ENCODE data around the gene ZBTB38. TPM values are rescaled to one million over a fixed set of nuclear protein-coding genes. Genes with fewer than 3 reads are reported as not detected.

Gene ZBTB38
- total RNA-seq, 2 experiments from 2014 or later: 21.3 to 22.0 TPM

DNA sequence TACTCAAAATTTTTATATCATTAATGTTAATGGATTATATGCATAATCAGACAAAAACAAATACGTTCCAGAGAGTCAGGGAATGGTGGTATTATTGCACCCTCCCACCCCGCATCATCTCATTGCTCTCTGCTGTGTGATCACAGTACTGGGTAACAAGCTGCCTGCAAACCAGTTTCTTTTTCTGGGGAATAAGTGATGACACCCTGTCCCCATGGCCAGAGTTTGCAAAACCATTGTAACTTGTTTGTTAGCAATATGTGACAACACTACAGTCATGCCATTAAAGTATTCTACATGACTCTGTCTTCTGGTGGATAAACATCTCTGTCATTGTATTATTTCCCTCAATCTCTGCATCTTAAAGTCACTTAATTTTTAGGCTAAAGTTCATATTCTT is 39.5 kb downstream of the ZBTB38 start:
- DNase-seq (no peak), ATAC-seq (peak; percentile 16)
- no peak overlapping the region for H3K4me3 Mint-ChIP-seq
- ChIA-PET CTCF (interaction anchor here (1.2 kb wide), 1 partner anchor 47 kb away, joined by 3 read pairs; no protein-coding TSS in a partner anchor), POLR2A (interaction anchor here (0.6 kb wide), 1 partner anchor 335 kb away, joined by 3 read pairs; no protein-coding TSS in a partner anchor)
- intact Hi-C loops (cut with DNase I, micrococcal nuclease): loop anchor here in 1 of 2 experiments (10.0 kb wide), 1 partner anchor 463 kb away; the partner anchor contains the start of gene SLC25A36
- H3K27me3 Mint-ChIP-seq: no peaks in the 10 kb centered on the region
- H3K4me1 Mint-ChIP-seq: peaks cover 82% of the 10 kb centered on the region
- H3K36me3 Mint-ChIP-seq (ENCODE audit: low read depth): peaks cover 41% of the 10 kb centered on the region
- H3K27ac Mint-ChIP-seq: peak overlapping the region; percentile 43
- no peaks in the 10 kb centered on the region for H3K9me3 Mint-ChIP-seq (ENCODE audit: low read depth)

DNA sequence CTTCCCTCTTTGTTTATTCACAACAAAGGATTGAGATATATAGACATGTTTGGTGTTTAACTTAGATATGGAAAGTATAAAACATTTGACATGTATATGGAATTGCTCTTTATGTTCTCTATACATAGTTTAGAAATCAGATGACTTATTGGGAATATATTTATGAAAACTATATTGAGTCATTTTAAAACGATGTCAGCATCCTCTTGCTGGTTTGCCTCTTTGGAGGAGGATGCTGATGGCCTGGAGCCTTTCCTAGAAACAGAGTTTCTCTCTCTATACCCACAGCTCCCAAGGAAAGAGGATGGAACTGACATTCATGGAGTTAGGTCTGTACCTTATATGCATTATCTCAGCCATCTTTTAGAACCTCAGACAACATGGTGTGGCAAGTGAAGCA is 40.3 kb downstream of the ZBTB38 start:
- H3K4me3 Mint-ChIP-seq: no peak overlapping the region
- H3K36me3 Mint-ChIP-seq (ENCODE audit: low read depth): peaks cover 43% of the 10 kb centered on the region
- ChIA-PET CTCF (interaction anchor here (0.9 to 1.2 kb wide), 2 partner anchors 48 to 59 kb away, joined by 3 read pairs; no protein-coding TSS in a partner anchor), POLR2A (interaction anchor here (0.7 kb wide), 1 partner anchor 29 kb away, joined by 5 read pairs; no protein-coding TSS in a partner anchor)
- DNase-seq (no peak), ATAC-seq (no peak)
- peaks cover 85% of the 10 kb centered on the region for H3K4me1 Mint-ChIP-seq
- intact Hi-C loops (cut with DNase I, micrococcal nuclease): loop anchor here in 1 of 2 experiments (10.0 kb wide), 1 partner anchor 464 kb away; the partner anchor contains the start of gene SLC25A36
- no peaks in the 10 kb centered on the region for H3K27me3 Mint-ChIP-seq
- H3K9me3 Mint-ChIP-seq (ENCODE audit: low read depth): no peaks in the 10 kb centered on the region
- H3K27ac Mint-ChIP-seq: peak overlapping the region; percentile 58

DNA sequence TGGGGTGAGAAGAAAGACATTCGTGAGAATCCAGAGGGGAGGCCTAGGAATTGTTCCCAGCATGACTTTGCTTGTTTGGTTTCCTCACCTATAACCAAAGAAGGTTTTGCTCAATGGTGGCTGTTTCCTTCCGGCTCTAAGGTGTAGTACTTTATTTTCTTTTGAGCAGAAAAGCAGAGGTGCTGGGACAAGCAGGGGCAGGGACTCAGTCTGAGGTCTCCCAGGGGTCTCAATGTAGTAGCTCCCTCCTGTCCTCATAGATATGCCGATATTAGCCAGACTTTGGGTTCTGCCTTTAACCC is 41.6 kb downstream of the ZBTB38 start:
- Mint-ChIP-seq H3K36me3 (ENCODE audit: low read depth) (peaks cover 40% of the 10 kb centered on the region), H3K27ac (peak overlapping the region; percentile 73), H3K27me3 (no peaks in the 10 kb centered on the region), H3K9me3 (ENCODE audit: low read depth) (no peaks in the 10 kb centered on the region), H3K4me3 (no peak overlapping the region), H3K4me1 (peaks cover 85% of the 10 kb centered on the region)
- CTCF ChIA-PET: no interaction called here
- ATAC-seq (no peak), DNase-seq (no peak)
- POLR2A ChIA-PET: no interaction called here
- intact Hi-C loops (cut with DNase I, micrococcal nuclease): loop anchor here (1.0 to 10.0 kb wide), 4 partner anchors 40 to 467 kb away; partner anchors contain the start of genes ATP1B3 (in 1 of the 2), RASA2 (in 1 of the 2) and SLC25A36 (in 1 of the 2)

DNA sequence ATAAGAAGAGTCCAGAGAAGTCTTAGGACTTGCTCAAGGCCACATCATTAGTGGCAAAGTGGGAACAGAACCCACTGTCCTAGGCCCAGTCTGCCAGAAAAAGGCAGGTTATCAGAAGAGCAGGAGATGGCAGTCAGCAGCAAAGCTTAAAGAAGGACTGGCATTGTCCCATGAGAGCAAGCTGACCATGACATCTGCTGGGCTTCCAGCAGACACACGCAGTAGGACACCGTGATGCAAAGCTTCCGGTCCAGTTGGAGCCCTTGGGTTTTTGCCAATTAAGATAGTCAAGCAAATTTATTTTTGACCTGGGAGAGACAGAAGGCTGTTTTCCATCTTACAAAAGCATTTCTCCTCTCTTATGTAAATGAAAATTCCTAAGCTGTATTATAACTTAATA is 42.1 kb downstream of the ZBTB38 start:
- ATAC-seq (no peak), DNase-seq (no peak)
- H3K27me3 Mint-ChIP-seq: no peaks in the 10 kb centered on the region
- intact Hi-C loops (cut with DNase I, micrococcal nuclease): loop anchor here (1.0 to 5.0 kb wide), 3 partner anchors 40 to 467 kb away; partner anchors contain the start of genes ATP1B3 (in 1 of the 2) and RASA2 (in 1 of the 2)
- ChIA-PET POLR2A (no interaction called here), CTCF (interaction anchor here (1.0 kb wide), 1 partner anchor 50 kb away, joined by 3 read pairs; no protein-coding TSS in a partner anchor)
- H3K9me3 Mint-ChIP-seq (ENCODE audit: low read depth): no peaks in the 10 kb centered on the region
- peaks cover 39% of the 10 kb centered on the region for H3K36me3 Mint-ChIP-seq (ENCODE audit: low read depth)
- no peak overlapping the region for H3K4me3 Mint-ChIP-seq
- H3K27ac Mint-ChIP-seq: peak overlapping the region; percentile 73
- peaks cover 89% of the 10 kb centered on the region for H3K4me1 Mint-ChIP-seq

DNA sequence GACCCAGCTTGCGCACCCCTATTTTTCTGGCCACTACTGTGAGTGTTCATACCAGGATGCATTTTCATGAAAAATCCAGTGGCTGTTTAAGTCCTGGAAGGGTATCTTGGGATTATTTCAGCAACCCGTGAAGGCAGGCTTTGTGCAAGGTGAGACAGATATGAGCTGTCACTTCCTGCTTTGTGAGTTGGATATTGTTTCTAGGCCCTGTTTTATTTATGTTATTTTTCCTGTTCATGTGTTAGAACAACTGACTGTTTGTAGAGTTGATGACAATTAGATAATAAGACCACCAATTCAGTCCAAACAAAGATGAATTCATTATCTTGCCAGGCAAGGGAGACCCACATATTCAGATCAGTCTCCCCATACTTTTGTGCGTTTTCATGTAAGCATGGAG is 42.5 kb downstream of the ZBTB38 start:
- H3K27ac Mint-ChIP-seq: peak overlapping the region; percentile 99
- H3K4me3 Mint-ChIP-seq: peak overlapping the region; percentile 74
- ChIA-PET POLR2A (no interaction called here), CTCF (interaction anchor here (1.0 kb wide), 1 partner anchor 50 kb away, joined by 3 read pairs; no protein-coding TSS in a partner anchor)
- H3K4me1 Mint-ChIP-seq: peaks cover 90% of the 10 kb centered on the region
- no peak for DNase-seq
- H3K36me3 Mint-ChIP-seq (ENCODE audit: low read depth): peaks cover 39% of the 10 kb centered on the region
- H3K27me3 Mint-ChIP-seq: no peaks in the 10 kb centered on the region
- H3K9me3 Mint-ChIP-seq (ENCODE audit: low read depth): no peaks in the 10 kb centered on the region
- intact Hi-C loops (cut with DNase I, micrococcal nuclease): loop anchor here (1.0 to 5.0 kb wide), 4 partner anchors 9 to 466 kb away; partner anchors contain the start of genes ATP1B3 (in 1 of the 2) and RASA2 (in 1 of the 2)
- no peak for ATAC-seq

DNA sequence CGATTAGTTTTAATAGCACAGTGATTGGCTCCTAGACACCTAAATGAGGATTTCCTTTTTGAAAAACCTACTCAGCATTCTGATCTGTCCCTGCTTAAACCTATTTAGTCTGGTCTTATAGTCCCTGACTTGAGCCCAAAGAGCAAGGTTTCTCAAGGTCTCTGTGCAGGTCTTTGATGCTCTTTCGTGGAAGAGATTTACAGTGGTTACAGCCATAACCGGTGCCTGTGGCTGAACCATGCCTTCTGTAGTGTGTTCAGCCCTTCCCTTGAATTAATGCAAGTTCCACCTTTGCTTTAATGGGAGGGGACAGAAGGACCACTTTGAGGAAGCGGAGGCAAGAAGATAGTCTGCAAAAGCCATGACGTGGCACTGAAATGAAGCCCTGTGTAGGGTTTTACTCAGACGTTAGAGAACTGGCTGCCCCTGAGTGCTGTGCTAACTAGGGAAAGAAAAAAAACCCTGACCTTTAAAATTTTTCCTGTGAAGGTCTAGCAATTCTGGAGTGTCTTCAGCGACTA is 43.0 kb downstream of the ZBTB38 start:
- intact Hi-C loops (cut with DNase I, micrococcal nuclease): loop anchor here (1.0 to 5.0 kb wide), 3 partner anchors 9 to 466 kb away; partner anchors contain the start of genes ATP1B3 (in 1 of the 2) and RASA2 (in 1 of the 2)
- Mint-ChIP-seq H3K27me3 (no peaks in the 10 kb centered on the region), H3K36me3 (ENCODE audit: low read depth) (peaks cover 35% of the 10 kb centered on the region), H3K4me3 (peak overlapping the region; percentile 74), H3K4me1 (peaks cover 90% of the 10 kb centered on the region), H3K9me3 (ENCODE audit: low read depth) (no peaks in the 10 kb centered on the region), H3K27ac (peak overlapping the region; percentile 99)
- ChIA-PET POLR2A (interaction anchor here (0.9 to 1.2 kb wide), 2 partner anchors 32 to 38 kb away, joined by 5 to 7 read pairs; no protein-coding TSS in a partner anchor), CTCF (interaction anchor here (1.0 to 2.5 kb wide), 4 partner anchors 23 to 100 kb away, joined by 3 to 9 read pairs (median 4); no protein-coding TSS in a partner anchor)
- peak; percentile 31 for ATAC-seq
- peak; percentile 59 for DNase-seq

DNA sequence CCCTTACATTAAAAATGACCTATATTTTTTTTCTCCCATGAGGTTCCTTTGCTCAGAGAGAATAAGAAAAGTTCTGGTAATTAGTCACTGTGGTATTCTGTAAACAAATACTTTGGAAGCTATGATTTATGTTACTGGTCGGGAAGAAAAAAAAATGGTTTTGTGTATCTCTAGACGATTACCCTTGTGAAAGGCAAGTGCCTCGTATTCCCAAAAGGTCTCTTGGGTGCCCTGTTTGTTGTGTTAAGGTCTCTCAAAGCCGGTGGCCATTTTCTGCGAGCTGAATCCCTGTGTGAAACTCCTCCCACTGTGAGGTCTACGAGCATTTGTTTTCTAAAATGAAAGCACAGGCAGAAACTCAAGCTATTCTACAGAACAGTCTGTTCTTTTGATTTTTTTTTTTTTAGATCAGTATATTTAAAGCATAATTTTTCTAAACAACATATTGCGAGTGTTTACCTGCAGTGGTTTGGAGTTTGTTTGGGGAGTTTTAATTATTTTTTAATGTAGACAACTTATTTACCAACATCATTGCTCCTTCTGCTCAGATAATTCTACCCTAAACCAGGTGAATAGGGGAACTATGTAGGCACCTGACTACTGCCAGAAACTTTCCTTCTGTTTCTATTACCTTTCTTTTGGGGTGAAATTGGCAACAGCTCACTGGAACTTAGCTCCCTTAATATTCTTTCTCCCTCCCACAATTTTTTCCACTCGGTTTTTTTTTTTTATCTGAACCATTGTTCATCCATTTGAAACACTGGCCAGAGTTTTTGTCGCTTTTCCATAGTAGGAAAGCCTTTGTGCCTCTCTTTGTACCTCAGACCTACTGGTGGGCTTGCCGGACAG is 44.0 kb downstream of the ZBTB38 start:
- Mint-ChIP-seq H3K9me3 (ENCODE audit: low read depth) (no peaks in the 10 kb centered on the region), H3K27me3 (no peaks in the 10 kb centered on the region), H3K4me1 (peaks cover 89% of the 10 kb centered on the region), H3K27ac (peak overlapping the region; percentile 99), H3K4me3 (peak overlapping the region; percentile 74), H3K36me3 (ENCODE audit: low read depth) (peaks cover 39% of the 10 kb centered on the region)
- ChIA-PET POLR2A (interaction anchor here (0.7 to 1.2 kb wide), 5 partner anchors 33 to 332 kb away, joined by 3 to 7 read pairs (median 5); no protein-coding TSS in a partner anchor), CTCF (interaction anchor here (0.6 to 3.3 kb wide), 11 partner anchors 9 to 101 kb away, joined by 3 to 20 read pairs (median 4); no protein-coding TSS in a partner anchor)
- DNase-seq: peak; percentile 71
- peak; percentile 24 for ATAC-seq
- intact Hi-C loops (cut with DNase I, micrococcal nuclease): loop anchor here (2.0 to 5.0 kb wide), 3 partner anchors 74 to 465 kb away; partner anchors contain the start of genes RASA2 (in 2 of the 2) and ATP1B3 (in 1 of the 2)

DNA sequence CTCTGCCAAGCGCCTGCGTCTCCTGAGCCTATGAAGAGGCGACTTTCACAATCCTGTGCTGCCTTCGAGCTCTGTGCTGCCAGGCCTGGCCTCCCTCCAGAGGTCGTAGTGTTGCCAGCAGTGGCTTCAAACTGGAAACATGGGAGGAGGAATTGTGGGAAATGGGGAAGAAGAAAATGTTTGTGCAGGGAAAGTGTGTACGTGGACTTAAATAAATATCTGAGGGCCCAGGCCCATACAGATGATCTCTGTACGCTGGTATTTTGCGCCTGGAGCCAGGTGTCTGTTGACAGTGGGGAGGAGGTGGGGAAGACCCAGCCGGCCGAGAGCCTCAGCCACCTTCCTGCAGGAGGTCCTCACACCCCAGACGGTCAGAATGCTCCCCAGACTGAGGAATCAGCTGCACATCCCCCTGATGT is 44.6 kb downstream of the ZBTB38 start:
- peaks cover 87% of the 10 kb centered on the region for H3K4me1 Mint-ChIP-seq
- no peaks in the 10 kb centered on the region for H3K9me3 Mint-ChIP-seq (ENCODE audit: low read depth)
- peaks cover 39% of the 10 kb centered on the region for H3K36me3 Mint-ChIP-seq (ENCODE audit: low read depth)
- POLR2A ChIA-PET: interaction anchor here (1.0 to 1.5 kb wide), 3 partner anchors 33 to 41 kb away, joined by 3 to 5 read pairs (median 3); no protein-coding TSS in a partner anchor
- no peak for ATAC-seq
- CTCF ChIA-PET: interaction anchor here (0.8 to 3.3 kb wide), 13 partner anchors 8 to 105 kb away, joined by 3 to 20 read pairs (median 4); no protein-coding TSS in a partner anchor
- DNase-seq: no peak
- H3K4me3 Mint-ChIP-seq: peak overlapping the region; percentile 74
- intact Hi-C loops (cut with DNase I, micrococcal nuclease): loop anchor here (2.0 to 5.0 kb wide), 3 partner anchors 74 to 464 kb away; partner anchors contain the start of genes RASA2 (in 2 of the 2) and ATP1B3 (in 1 of the 2)
- H3K27me3 Mint-ChIP-seq: no peaks in the 10 kb centered on the region
- peak overlapping the region; percentile 99 for H3K27ac Mint-ChIP-seq

DNA sequence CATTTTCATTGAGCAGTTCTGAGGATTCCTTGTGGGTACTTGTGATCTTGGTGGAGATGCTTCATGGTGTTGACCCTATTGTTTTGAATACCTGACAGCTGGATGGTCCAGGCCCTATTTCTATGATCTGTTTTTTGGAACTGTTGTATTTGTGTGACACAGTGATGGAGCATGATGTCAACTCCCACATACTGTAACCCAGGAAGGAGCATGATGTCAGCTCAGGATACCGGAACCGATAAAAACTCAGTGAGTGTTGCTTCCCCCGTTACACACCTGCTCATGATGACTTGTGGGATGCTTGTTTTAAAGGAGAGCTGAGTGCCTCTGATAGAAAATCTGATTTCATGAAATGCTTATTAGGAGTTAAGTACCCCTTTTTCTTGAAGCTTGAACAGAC is 45.1 kb downstream of the ZBTB38 start:
- ChIA-PET CTCF (interaction anchor here (0.8 to 3.3 kb wide), 12 partner anchors 8 to 105 kb away, joined by 3 to 20 read pairs (median 4); no protein-coding TSS in a partner anchor), POLR2A (interaction anchor here (1.0 to 1.5 kb wide), 2 partner anchors 40 to 42 kb away, joined by 3 read pairs; no protein-coding TSS in a partner anchor)
- peak overlapping the region; percentile 99 for H3K27ac Mint-ChIP-seq
- peaks cover 39% of the 10 kb centered on the region for H3K36me3 Mint-ChIP-seq (ENCODE audit: low read depth)
- no peaks in the 10 kb centered on the region for H3K27me3 Mint-ChIP-seq
- intact Hi-C loops (cut with DNase I, micrococcal nuclease): loop anchor here (2.0 to 5.0 kb wide), 3 partner anchors 73 to 464 kb away; partner anchors contain the start of genes RASA2 (in 2 of the 2) and ATP1B3 (in 1 of the 2)
- H3K4me1 Mint-ChIP-seq: peaks cover 87% of the 10 kb centered on the region
- DNase-seq: peak; percentile 54
- peak; percentile 66 for ATAC-seq
- H3K9me3 Mint-ChIP-seq (ENCODE audit: low read depth): no peaks in the 10 kb centered on the region
- H3K4me3 Mint-ChIP-seq: peak overlapping the region; percentile 74

Data from activated CD4-positive, alpha-beta T cell treated with anti-CD3 and anti-CD28 coated beads for 36 hours (primary cell).